ENCODE measurements around the gene PIGL.

- TF ChIP-seq EZH2 (IDR thresholded peaks at IDR 0.05; ENCODE audit: low read depth, unreplicated experiment) (no peak), CTCF (conservative IDR thresholded peaks at IDR 0.05; ENCODE audit: low read depth in 2 of 2) (no peak), REST (IDR thresholded peaks at IDR 0.05; ENCODE audit: unreplicated experiment) (no peak), POLR2AphosphoS5 (IDR thresholded peaks at IDR 0.05; ENCODE audit: low read depth) (no peak), EZH2phosphoT487 (IDR thresholded peaks at IDR 0.05; ENCODE audit: unreplicated experiment) (no peak), ETS1 (IDR thresholded peaks at IDR 0.05) (no peak), STAT1 (IDR thresholded peaks at IDR 0.05; ENCODE audit: unreplicated experiment) (no peak), JUNB (IDR thresholded peaks at IDR 0.05; ENCODE audit: unreplicated experiment) (no peak), CREB1 (CRISPR knock-in tag; IDR thresholded peaks at IDR 0.05; ENCODE audit: low read depth) (no peak)
Measured at GRCh38 chr17:16288860-16289571, 72.0 kb downstream of the PIGL start.
